Suppressor macrophage (primary cell): Measurements from ENCODE around the gene METTL1.
"Not testable (repeated sequence)": the region's sequence is repeated elsewhere in the genome, so short reads cannot be mapped to it uniquely, and the experiment has no call there.

Experiments used
- DNase-seq, 4 experiments: peaks; one replicate each; pipeline ENCODE4 v3.0.0-alpha.2; 2020 to 2022

The METTL1 gene

GRCh38 chr12:57722716-57723629 is 48.9 kb downstream of the METTL1 start:
- DNase-seq, result no peak

DNA sequence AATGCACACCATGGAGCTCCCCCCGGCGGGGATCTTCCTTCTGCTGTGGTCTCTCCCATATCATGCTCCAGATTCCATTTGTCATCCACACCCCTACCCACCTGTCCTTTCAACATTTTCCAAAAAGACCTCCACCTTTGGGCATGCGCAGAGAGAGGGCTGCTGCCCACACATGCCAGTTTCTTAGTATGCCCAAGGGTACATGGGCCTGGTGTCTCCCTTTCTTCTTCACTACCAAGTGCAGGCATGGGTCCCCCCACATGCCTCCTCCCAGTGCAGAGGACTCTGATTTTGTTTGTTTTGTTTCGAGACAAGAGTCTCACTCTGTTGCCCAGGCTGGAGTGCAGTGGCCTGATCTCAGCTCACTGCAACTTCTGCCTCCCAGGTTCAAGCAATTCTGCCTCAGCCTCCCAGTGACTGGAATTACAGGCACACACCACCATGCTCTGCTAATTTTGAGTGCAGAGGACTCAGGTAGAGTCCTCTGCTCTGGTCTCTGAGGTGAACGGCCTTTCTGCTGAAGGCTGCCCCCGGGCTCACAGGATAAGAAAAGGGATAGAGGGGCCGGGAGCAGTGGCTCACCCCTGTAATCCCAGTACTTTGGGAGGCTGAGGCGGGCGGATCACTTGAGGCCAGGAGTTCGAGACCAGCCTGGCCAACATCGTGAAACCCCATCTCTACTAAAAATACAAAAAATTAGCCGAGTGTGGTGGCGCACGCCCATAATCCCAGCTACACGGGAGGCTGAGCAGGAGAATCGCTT is 49.9 kb downstream of the METTL1 start:
- DNase-seq, result not testable (repeated sequence)

GRCh38 chr12:57720606-57721595 is 51.0 kb downstream of the METTL1 start:
- no peak for DNase-seq

- no peak for DNase-seq
Measured at GRCh38 chr12:57719777-57720605, 51.9 kb downstream of the METTL1 start.

- DNase-seq, result no peak
Measured at GRCh38 chr12:57718641-57719528, 53.0 kb downstream of the METTL1 start.
